ENCODE measurements around the gene ARID1B. TPM values are rescaled to one million over a fixed set of nuclear protein-coding genes. Genes with fewer than 3 reads are reported as not detected.

Gene ARID1B
- total RNA-seq, 1 donor from 2014 or later: 75.8 TPM

DNA sequence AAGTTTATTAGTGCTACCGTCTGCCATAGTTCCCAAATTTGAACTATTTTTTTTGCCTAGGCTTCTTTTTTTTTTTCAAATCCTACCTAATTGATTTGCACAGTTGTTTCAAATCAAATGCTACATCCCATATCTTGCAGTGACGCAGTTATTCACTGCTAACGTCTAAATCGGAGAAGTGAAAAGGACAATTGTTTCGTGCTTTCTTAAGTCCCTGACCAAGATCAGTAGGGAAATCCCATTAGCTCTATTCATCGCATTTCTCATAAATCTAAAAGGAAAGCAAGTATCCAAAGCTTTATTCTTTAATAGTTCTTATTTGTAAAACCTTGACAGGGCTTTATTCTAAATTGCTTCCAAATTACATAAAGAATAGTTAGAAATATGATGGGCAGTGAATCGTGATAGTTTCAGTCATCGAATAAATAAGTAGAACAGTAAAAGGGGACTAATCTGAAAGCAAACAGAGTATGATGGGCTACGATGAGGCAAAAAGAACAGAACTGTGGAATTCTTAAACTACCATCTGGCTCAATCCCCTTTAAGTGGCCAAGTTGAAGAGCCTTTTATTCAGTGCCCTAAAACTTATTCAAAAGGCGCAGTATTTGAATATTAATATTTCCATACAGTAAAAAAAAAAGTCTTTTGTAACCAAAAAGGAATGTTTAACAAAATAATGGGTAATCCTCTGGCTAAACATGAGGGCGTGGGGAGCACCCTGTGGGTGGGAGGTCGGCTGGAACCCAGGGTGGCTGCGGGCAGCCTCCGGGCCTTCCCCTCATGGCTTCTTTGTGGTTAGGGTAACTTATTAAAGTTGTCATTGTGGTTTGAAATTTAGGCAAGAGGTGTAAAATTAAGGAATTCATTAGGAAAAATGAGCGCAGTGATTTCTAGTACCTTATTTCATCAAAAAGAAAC is 3.0 kb upstream of the ARID1B start:
- no peak for DNase-seq (ENCODE audit: low read depth)

DNA sequence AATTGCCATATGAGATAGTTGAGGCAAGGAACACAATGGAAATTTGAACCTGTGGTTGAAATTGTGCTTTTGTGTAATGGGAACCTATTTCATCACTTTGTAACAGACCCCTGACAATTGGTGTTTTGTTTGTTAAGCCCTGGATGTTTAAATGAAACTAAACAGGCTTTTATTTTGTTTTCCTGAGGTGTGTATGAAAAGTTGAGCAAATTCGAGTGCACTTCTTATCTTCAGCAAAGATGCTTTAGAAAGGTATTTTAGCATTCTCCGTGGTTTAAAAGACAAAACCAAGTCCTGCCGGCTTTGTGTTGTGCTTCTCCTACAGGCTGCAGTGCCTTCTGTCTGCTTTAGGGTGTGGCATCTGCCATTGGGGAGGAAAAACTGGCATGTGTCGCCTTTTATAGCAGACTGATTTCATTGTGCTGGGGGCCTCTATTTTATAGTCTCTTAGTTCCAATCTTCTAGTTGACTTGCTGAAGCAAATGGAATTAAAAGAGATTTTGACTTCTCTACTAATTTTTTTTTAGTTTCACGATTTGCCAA is 2.2 kb upstream of the ARID1B start:
- DNase-seq (ENCODE audit: low read depth): no peak

DNA sequence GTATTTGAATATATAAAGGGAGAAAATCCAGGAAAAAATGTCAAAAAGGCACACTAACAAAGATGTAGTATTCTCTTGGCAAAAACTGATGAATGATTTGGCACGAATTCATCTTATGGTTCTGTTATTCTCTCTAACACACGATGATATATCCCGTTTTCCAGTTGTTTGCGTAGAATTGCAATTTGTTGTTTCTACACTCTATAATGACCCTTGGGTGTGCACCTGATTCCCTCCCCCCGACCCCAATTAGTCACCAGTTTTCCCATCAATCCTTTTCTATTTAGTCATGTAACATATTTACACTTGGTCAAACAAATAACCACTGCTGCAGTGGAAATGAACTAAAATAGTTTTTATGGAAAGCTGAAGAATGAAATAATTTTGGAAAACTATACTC is 1.5 kb upstream of the ARID1B start:
- peak; percentile 37 for DNase-seq (ENCODE audit: low read depth)

DNA sequence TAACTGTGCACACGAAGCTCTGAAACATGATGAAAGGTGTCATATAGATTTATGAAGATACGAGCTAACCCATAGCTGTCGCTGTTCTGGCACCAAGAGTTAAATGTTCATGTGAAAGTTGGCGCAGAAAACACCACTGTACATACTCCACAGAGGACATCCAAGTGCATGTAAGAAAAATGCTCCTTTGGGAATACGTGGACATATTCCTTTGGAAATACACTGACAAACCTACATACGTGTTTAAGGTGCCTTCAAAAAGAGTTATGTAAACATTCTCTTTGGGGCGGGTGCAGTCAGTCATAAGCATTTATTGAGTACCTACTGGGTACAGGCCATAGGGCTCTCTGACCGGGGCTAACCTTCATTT is 723 bp upstream of the ARID1B start:
- peak; percentile 36 for DNase-seq (ENCODE audit: low read depth)

DNA sequence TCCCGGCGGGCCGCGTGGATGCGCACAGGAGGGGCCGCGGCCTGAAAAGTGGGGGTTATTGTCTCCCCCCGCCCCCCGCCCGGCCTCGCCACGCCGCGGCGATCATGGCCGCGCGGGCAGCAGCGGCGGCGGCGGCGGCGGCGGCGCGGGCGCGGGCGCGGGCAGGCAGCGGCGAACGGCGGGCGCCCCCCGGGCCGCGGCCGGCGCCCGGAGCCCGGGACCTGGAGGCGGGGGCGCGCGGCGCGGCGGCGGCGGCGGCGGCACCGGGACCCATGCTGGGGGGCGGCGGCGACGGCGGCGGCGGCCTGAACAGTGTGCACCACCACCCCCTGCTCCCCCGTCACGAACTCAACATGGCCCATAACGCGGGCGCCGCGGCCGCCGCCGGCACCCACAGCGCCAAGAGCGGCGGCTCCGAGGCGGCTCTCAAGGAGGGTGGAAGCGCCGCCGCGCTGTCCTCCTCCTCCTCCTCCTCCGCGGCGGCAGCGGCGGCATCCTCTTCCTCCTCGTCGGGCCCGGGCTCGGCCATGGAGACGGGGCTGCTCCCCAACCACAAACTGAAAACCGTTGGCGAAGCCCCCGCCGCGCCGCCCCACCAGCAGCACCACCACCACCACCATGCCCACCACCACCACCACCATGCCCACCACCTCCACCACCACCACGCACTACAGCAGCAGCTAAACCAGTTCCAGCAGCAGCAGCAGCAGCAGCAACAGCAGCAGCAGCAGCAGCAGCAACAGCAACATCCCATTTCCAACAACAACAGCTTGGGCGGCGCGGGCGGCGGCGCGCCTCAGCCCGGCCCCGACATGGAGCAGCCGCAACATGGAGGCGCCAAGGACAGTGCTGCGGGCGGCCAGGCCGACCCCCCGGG is 637 bp downstream of the ARID1B start:
- DNase-seq (ENCODE audit: low read depth): no peak

GRCh38 chr6:156778454-156779205 is 1.5 kb downstream of the ARID1B start:
- DNase-seq (ENCODE audit: low read depth): no peak

DNA sequence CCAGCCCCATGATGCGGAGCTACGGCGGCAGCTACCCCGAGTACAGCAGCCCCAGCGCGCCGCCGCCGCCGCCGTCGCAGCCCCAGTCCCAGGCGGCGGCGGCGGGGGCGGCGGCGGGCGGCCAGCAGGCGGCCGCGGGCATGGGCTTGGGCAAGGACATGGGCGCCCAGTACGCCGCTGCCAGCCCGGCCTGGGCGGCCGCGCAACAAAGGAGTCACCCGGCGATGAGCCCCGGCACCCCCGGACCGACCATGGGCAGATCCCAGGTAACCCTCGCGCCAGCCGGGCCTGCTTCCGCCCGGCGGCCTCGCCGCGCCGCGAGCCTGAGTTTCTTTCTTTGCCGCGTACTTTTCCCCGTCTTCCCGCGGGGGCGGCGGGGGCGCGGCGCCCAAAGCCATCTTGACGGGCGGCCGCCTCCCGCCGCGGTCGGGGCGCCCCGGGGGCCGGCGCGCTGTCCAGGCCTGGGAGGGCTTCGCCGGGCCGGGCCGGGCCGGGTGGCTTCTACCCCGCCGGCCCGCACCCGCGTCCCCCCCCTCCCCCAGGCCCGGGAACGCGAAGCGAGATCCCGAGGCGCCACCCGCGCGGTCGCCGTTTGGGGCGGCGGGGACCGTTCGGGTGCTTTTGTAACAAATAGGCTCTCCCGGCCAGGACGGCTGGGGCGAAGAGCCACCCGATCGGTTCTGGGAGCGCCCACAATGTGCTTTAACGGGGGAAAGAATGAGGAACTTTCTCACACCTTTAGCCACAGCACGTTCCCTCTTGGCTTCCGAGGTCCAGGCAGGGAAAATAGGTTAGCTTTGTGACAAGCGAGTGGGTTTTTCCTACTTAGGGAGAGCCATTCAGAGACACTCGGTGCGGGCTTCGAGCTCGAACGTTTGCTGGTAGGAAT is 2.3 kb downstream of the ARID1B start:
- DNase-seq (ENCODE audit: low read depth): no peak

- DNase-seq (ENCODE audit: low read depth): peak; percentile 92
These were observed 3.0 kb downstream of the ARID1B start for GRCh38 chr6:156780102-156780641.

DNA sequence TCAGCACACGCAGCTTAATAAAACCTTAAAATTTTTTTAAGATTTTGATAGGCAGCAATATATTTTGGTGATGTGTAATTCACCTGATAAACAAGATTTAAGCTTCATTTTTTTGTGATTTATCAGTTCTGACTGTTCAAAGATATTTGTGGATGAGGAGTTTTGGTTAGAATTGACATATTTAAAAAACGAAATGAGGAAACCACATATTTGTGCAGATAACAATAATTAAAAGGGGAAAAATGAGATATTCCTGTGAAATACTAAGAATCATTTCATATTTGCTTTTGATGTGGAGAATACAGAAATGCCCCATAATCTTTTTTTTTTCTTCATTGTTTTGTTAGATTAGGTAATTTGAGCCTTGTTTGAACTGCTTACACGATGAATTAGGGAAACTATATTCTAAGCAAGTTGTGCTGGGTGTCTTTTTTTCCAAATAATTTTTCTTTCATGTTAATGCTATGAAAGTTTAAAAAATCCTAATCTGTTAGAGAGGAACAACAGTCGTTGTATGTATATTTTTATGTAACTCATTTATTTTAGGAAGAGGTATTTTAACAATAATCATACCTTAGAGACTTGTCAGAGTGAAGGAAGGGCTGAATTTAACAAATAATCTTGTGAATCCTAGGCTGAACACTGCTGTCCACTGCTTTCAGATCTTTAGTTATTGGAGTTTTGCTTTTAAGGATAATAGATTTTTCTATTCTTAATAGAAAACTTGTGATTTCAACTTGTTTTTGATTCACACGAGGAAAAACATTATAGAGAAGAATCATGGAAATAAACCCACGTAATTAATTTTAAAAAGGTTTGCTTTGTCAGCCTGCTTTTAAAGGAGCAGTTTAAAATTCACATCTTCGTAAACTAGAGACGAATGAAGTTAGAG is 4.0 kb downstream of the ARID1B start:
- DNase-seq (ENCODE audit: low read depth): no peak

DNA sequence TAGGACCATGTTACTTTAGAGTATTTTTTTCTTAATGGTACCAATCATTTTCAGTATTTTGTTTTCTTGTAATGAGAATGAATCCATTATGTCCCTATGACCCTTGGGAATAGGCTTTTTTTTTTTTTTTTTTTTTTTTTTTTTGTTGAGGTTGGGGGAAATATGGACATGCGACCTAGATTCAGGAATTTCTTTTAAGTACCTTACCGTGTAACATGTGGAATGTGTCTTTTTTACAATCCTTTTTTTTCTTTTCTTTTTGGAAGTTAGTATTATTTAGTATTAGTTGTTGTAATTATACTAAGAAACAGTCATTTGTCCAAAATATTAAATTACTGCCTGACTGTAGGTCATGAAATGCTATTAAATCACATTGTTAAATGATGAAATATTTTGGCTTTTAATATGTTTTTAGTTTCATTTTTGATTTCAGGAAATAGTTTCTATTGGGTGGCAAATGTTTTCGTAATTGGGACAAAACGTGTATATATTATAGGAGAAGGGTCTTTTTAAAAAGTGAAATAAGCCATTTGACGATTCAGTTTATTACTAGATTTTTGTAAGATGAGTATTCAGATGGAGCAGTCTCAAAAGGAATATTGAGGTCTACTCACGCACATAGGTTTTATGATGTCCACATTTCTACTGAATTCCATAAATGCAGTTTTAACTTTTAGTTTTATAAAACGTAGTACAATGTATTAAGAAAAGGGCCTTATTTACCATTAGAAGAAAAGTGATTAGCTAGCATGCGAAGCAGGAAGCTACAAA is 4.9 kb downstream of the ARID1B start:
- no peak for DNase-seq (ENCODE audit: low read depth)

DNA sequence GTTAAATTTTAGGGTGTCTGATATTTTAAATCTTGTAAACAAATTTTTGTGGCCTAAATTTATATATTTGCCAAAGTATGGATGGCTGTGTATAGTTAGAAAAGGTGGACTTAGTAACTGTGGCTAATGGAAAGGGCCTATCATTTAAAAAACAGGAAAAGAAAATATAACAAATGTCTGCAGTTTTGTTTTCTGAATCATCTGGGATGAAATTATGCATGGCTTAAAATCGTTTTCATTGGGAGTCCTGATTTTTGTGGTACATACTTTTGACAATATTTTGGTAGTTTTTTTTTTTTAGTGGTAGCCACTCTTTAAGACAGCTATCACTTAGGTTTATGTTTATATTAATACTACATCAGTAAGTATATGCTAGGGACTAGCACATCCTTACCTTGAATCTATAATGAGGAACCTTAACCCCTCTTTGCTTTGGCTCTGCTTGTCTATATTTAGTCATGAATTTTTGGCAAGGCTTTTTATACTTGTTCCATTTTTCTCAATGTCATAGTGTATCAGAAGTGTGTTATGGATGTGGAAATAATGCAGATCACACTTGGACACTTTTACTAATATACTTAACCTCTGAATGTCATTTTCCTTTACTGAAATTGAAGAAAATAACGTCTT is 5.6 kb downstream of the ARID1B start:
- no peak for DNase-seq (ENCODE audit: low read depth)

DNA sequence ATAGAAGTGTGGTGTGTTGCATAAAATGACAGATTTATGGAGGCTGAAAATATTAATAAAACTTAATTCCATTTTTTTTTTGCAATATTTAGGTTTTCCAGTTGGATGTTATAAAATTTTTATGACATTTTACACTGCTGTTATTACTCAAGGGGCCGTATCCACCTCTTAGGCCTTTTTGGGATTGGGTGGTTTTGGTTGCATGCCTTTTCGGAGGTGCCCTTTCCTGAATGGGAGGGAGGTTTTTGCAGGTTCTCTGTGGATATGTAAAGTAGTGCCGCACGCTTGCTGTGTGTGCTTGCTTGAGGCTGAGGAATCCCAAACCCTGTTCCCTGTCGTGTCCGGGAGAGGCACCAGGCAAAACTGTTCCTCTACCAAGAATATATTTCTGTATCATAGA is 6.8 kb downstream of the ARID1B start:
- DNase-seq (ENCODE audit: low read depth): no peak

DNA sequence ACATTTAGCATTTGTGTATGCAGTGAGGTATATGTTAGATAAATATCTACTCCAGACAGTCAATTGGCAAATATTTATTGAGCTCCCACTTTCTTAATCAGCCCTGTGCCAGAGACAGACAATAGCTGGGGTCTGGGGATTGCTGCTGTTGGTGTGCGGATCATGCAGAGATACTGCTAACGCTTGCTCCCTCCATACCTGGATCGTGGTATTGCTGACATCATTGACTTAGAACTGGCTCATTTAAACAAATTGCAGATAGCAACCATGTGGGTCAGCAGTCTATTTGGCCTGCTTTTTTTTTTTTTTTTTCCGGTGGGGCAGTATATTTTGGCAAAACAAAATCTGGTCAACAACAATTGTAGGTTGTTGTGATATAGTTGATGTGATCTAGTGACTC is 9.5 kb downstream of the ARID1B start:
- DNase-seq (ENCODE audit: low read depth): no peak

GRCh38 chr6:156787569-156788492 is 10.7 kb downstream of the ARID1B start:
- DNase-seq (ENCODE audit: low read depth): no peak

- no peak for DNase-seq (ENCODE audit: low read depth)
These were observed 12.1 kb downstream of the ARID1B start for GRCh38 chr6:156789081-156789943.

DNA sequence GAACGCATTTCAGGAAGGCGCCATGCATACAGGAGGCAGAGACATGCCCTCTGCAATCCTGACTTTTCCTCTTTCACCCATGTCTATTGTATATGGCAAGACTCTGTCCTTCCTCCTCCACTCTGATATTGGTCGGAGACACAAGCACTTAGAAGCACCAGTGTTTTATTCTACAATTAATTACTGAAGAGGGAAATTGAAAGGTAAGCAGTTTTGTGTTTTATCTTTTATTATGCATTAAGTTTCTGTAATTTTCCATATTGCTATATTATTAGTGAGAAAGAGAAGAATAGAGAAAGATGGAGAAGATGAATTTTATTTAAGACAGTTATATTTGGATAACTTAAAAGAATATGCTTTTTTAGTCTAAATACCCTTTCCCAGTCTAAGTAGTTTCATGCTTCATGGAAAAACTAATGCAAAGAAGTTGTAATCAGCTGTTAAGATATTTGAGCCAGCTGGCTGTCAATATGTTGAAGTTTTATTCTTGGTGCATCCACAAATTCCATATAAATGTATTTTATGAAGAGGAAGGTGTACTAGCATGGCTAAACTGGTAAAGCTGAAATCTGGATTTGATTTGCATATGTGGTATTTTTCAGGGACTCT is 13.6 kb downstream of the ARID1B start:
- DNase-seq (ENCODE audit: low read depth): no peak

Measured in renal cortical epithelial cell (primary cell).